ENCODE results near the gene SRRM5.

DNA sequence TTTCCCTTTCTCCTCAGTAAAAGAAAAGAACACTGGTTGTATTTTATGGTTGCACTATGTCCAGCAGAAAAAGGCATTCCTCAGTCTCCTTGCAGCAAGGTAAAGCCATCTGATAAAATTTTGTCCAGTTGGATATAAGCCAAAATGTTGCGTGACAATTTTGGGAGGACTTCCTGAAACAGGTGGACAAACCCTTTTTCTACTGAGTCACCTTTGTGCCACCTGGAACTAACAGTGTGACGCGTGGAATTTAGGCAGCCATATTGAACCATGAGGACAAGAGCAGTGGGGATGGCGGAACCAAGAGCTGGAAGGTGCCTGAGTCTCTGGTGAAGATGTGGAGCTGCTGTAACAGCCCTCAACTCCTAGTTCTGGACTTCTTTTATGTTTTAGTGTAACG, 19.6 kb downstream of the SRRM5 start:
- TF ChIP-seq CTCF (IDR thresholded peaks at IDR 0.05; ENCODE audit: poor library complexity) (no peak), EZH2 (IDR thresholded peaks at IDR 0.05; ENCODE audit: borderline replicate concordance) (no peak), EZH2phosphoT487 (IDR thresholded peaks at IDR 0.05; ENCODE audit: low read depth, severe bottlenecking, unreplicated experiment) (no peak)

Measured in hepatocyte (in vitro differentiated cells).